ENCODE data around the gene C9orf43. TPM values are rescaled to one million over a fixed set of nuclear protein-coding genes. Genes with fewer than 3 reads are reported as not detected.
A peak's percentile ranks its signal among the peaks of the same experiment; 100 is the strongest.
"Not testable (repeated sequence)": the region's sequence is repeated elsewhere in the genome, so short reads cannot be mapped to it uniquely, and the experiment has no call there.

Gene C9orf43
- total and polyA plus RNA-seq, 4 donors: 0.18 TPM; not detected in 3

DNA sequence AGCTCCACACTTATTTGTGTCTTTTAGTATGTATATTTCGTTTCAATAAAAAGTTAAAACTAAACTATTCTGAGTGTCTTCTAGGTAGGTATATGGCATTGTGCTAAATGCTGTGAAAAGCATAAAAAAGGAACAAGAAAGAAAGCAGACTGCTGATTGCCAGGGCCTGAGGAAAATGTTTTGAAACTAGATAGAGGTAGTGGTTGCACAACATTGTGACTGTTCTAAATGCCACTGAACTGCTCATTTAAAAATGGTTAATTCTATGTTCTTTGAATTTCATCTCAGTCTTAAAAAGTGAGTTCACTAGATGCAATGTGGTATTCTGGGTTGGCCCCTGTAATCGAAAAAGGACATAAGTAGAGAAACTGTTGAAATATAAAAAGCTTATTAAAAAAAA is 6.9 kb upstream of the C9orf43 start:
- WGBS, 2 donors: 75 to 88% methylated on average over 2 of the region's 2 CpGs
- ATAC-seq (ENCODE audit: low FRiP score) (no peak), DNase-seq (no peak)
- H3K9me3 ChIP-seq (ENCODE audit: control insufficient read depth, low read length): no peaks in the 10 kb centered on the region
- no peak overlapping the region for H3K4me3 ChIP-seq (ENCODE audit: low read length in 2 of 2)
- no peaks in the 10 kb centered on the region for H3K36me3 ChIP-seq (ENCODE audit: control insufficient read depth in 1 of 2, insufficient read depth in 2 of 2, low read length in 1 of 2)
- H3K27ac ChIP-seq (ENCODE audit: low read depth in 1 of 2, low read length in 2 of 2): no peak overlapping the region
- H3K4me1 ChIP-seq (ENCODE audit: control insufficient read depth in 1 of 2, insufficient read depth in 2 of 2, low read length in 2 of 2): no peaks in the 10 kb centered on the region
- intact Hi-C loops (cut with DNase I): loop anchor here (5.0 to 10.0 kb wide), 4 partner anchors 86 to 189 kb away; partner anchors contain the start of genes CDC26 (in 2 of the 2) and PRPF4 (in 2 of the 2)
- H3K27me3 ChIP-seq (ENCODE audit: control insufficient read depth in 1 of 2, insufficient read depth in 2 of 2, low read length in 1 of 2): no peaks in the 10 kb centered on the region

DNA sequence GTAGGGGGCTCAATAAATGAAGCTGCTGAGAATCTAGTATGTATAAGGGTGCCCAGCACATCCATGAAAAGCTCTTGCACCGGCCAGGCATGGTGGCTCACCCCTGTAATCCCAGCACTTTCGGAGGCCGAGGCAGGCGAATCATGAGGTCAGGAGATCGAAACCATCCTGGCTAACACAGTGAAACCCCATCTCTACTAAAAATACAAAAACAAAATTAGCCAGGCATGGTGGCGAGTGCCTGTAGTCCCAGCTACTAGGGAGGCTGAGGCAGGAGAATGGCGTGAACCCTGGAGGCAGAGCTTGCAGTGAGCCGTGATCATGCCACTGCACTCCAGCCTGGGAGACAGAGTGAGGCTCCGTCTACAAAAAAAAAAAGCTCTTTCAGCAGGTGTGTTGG is 4.2 kb upstream of the C9orf43 start:
- intact Hi-C loops (cut with DNase I): loop anchor here in 1 of 2 donors (10.0 kb wide), 1 partner anchor 132 kb away; the partner anchor contains the start of genes CDC26 and PRPF4
- not testable (repeated sequence) for H3K36me3 ChIP-seq (ENCODE audit: control insufficient read depth in 1 of 2, insufficient read depth in 2 of 2, low read length in 1 of 2); DNase-seq; H3K27me3 ChIP-seq (ENCODE audit: control insufficient read depth in 1 of 2, insufficient read depth in 2 of 2, low read length in 1 of 2); H3K4me3 ChIP-seq (ENCODE audit: low read length in 2 of 2); H3K27ac ChIP-seq (ENCODE audit: low read depth in 1 of 2, low read length in 2 of 2); ATAC-seq (ENCODE audit: low FRiP score); H3K4me1 ChIP-seq (ENCODE audit: control insufficient read depth in 1 of 2, insufficient read depth in 2 of 2, low read length in 2 of 2); H3K9me3 ChIP-seq (ENCODE audit: control insufficient read depth, low read length)
- 87 to 90% methylated on average over 9 of the region's 9 CpGs for WGBS, 2 donors

DNA sequence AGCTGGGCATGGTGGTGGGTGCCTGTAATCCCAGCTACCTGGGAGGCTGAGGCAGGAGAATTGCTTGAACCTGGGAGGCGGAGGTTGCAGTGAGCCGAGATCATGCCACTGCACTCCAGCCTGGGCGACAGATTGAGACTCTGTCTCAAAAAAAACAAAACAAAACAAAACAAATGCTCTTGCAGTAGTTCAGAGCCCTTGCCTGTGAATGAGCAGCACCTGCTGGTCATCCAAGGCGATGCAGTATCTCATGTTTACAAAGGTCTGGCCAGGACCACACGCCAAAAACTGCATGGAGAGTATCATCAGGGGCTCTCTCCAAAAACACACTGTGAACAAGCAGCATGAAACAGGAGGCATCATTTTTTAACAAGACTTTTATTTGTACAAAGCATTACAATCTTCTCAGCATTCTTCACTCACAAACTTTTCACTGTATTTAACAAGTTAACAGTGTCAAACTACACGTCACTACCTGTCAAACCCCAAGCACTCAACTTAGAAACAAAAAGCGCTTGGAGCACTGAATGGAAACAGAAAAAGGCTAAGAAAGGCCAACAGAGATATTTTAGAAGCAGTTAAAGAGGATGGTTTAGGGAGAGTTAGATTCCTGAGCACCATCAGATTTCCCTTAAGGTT is 3.6 kb upstream of the C9orf43 start:
- H3K4me3 ChIP-seq (ENCODE audit: low read length in 2 of 2); H3K4me1 ChIP-seq (ENCODE audit: control insufficient read depth in 1 of 2, insufficient read depth in 2 of 2, low read length in 2 of 2); H3K9me3 ChIP-seq (ENCODE audit: control insufficient read depth, low read length); H3K27me3 ChIP-seq (ENCODE audit: control insufficient read depth in 1 of 2, insufficient read depth in 2 of 2, low read length in 1 of 2); ATAC-seq (ENCODE audit: low FRiP score); H3K27ac ChIP-seq (ENCODE audit: low read depth in 1 of 2, low read length in 2 of 2); H3K36me3 ChIP-seq (ENCODE audit: control insufficient read depth in 1 of 2, insufficient read depth in 2 of 2, low read length in 1 of 2): not testable (repeated sequence)
- intact Hi-C loops (cut with DNase I): loop anchor here in 1 of 2 donors (10.0 kb wide), 1 partner anchor 132 kb away; the partner anchor contains the start of genes CDC26 and PRPF4
- 18 to 26% methylated on average over 7 of the region's 7 CpGs for WGBS, 2 donors
- peak; percentile 64 to 69 for DNase-seq

DNA sequence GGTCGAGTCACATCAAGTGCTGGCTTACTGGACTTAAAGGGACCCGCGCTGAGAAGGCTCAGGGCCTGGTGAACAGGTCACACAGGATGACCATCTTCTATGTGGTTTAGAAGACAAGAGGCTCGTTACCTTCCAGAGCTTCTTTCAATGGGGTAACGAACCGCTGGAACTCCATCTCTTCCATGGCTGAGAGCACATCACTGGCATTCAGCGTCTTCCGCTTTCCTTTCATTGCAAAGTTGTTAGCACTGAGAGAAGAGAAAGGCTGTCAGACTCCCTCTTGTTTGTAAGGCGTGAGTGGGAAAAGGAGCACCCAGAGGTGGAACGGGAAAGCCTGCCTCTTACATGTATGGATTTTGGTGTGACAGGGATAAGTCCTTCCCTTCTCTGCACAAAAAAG is 1.1 kb upstream of the C9orf43 start:
- Histone ChIP-seq H3K36me3 (ENCODE audit: control insufficient read depth in 1 of 2, insufficient read depth in 2 of 2, low read length in 1 of 2) (no peaks in the 10 kb centered on the region), H3K27me3 (ENCODE audit: control insufficient read depth in 1 of 2, insufficient read depth in 2 of 2, low read length in 1 of 2) (no peaks in the 10 kb centered on the region), H3K4me1 (ENCODE audit: control insufficient read depth in 1 of 2, insufficient read depth in 2 of 2, low read length in 2 of 2) (no peaks in the 10 kb centered on the region), H3K9me3 (ENCODE audit: control insufficient read depth, low read length) (no peaks in the 10 kb centered on the region), H3K27ac (ENCODE audit: low read depth in 1 of 2, low read length in 2 of 2) (peak overlapping the region in 1 of 2 donors; percentile 72), H3K4me3 (ENCODE audit: low read length in 2 of 2) (peak overlapping the region; percentile 19 to 43)
- 43 to 47% methylated on average over 10 of the region's 10 CpGs for WGBS, 2 donors
- ATAC-seq (ENCODE audit: low FRiP score) (no peak), DNase-seq (peak in 1 of 2 donors; percentile 48)
- intact Hi-C loops (cut with DNase I): loop anchor here in 1 of 2 donors (10.0 kb wide), 1 partner anchor 135 kb away; the partner anchor contains the start of genes CDC26 and PRPF4

DNA sequence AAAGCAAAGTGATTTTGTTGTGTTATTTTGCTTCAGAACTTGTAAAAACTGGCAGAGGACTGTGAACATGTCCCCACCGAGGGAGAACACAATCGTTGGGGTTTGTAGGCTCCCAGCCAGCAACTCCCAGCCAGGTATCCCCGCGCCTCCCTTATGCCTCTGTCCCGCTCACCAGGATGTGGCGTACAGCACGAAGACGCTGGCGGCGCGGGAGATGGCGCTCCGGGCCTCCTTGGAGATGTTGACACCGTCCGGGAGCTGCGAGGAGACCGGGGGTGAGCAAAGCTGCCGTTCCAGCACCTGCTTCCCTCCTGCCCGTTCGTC is 702 bp upstream of the C9orf43 start:
- ATAC-seq (ENCODE audit: low FRiP score): no peak
- intact Hi-C loops (cut with DNase I): loop anchor here in 1 of 2 donors (10.0 kb wide), 1 partner anchor 135 kb away; the partner anchor contains the start of genes CDC26 and PRPF4
- no peaks in the 10 kb centered on the region for H3K4me1 ChIP-seq (ENCODE audit: control insufficient read depth in 1 of 2, insufficient read depth in 2 of 2, low read length in 2 of 2)
- H3K36me3 ChIP-seq (ENCODE audit: control insufficient read depth in 1 of 2, insufficient read depth in 2 of 2, low read length in 1 of 2): no peaks in the 10 kb centered on the region
- no peak for DNase-seq
- 1% methylated on average over 20 of the region's 20 CpGs for WGBS, 2 donors
- H3K4me3 ChIP-seq (ENCODE audit: low read length in 2 of 2): peak overlapping the region; percentile 19 to 43
- H3K9me3 ChIP-seq (ENCODE audit: control insufficient read depth, low read length): no peaks in the 10 kb centered on the region
- no peaks in the 10 kb centered on the region for H3K27me3 ChIP-seq (ENCODE audit: control insufficient read depth in 1 of 2, insufficient read depth in 2 of 2, low read length in 1 of 2)
- H3K27ac ChIP-seq (ENCODE audit: low read depth in 1 of 2, low read length in 2 of 2): peak overlapping the region in 1 of 2 donors; percentile 72

DNA sequence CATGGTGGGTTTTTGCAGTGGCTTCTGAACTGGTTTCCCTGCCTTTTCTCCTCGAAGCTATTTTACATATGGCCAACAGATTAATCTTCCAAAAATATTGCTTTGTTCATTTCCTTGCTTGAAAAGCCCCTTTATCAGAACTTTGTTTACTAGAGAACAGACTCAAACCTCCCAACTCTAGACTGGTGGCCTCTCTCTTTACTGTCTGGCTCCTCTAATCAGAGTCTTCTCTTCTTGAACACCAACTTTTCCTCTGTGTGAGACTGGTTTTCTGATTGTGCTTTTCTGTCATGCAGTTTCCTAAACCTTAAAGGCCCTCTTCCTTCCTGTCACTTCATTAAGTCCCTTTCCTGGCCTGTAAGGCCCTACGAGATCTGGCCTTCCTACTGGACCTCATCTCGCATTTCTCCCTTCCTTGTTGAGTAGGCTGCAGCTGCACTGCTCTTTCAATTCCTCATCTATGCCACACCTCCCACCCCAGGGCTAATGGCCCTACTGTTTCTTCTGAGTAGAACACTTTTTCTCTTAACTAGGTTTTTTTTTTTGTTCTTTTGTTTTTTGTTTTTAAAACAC is 5.7 kb downstream of the C9orf43 start:
- intact Hi-C loops (cut with DNase I): no loop called here
- no peak for ATAC-seq (ENCODE audit: low FRiP score)
- H3K27ac ChIP-seq (ENCODE audit: low read depth in 1 of 2, low read length in 2 of 2): no peak overlapping the region

DNA sequence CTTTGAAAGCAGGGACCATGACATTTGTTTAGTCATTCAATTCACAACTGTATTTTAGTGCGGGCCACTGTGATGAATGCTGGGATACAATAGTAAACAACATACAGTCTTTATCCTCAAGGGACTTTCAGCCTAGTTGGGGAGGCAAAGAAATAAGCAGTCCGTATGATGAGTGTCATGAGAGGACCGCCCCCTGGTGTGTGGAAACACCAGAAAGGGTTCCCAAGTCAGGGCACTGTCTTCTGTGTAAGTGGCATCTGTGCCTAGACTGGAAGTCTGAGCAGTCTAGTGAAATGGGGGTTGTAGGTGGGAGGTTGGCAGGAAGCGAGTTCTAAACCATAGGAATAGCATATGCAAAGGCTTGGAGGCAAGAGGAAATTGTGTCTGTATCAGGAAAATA is 6.8 kb downstream of the C9orf43 start:
- no peaks in the 10 kb centered on the region for H3K36me3 ChIP-seq (ENCODE audit: control insufficient read depth in 1 of 2, insufficient read depth in 2 of 2, low read length in 1 of 2)
- no peaks in the 10 kb centered on the region for H3K27me3 ChIP-seq (ENCODE audit: control insufficient read depth in 1 of 2, insufficient read depth in 2 of 2, low read length in 1 of 2)
- H3K27ac ChIP-seq (ENCODE audit: low read depth in 1 of 2, low read length in 2 of 2): no peak overlapping the region
- 72 to 76% methylated on average over 4 of the region's 4 CpGs for WGBS, 2 donors
- H3K4me3 ChIP-seq (ENCODE audit: low read length in 2 of 2): no peak overlapping the region
- no peaks in the 10 kb centered on the region for H3K4me1 ChIP-seq (ENCODE audit: control insufficient read depth in 1 of 2, insufficient read depth in 2 of 2, low read length in 2 of 2)
- intact Hi-C loops (cut with DNase I): no loop called here
- DNase-seq: no peak
- ATAC-seq (ENCODE audit: low FRiP score): no peak
- no peaks in the 10 kb centered on the region for H3K9me3 ChIP-seq (ENCODE audit: control insufficient read depth, low read length)

More for the DNA sequence above, 5.7 kb downstream of the C9orf43 start:
- Histone ChIP-seq H3K4me3 (ENCODE audit: low read length in 2 of 2) (no peak overlapping the region), H3K4me1 (ENCODE audit: control insufficient read depth in 1 of 2, insufficient read depth in 2 of 2, low read length in 2 of 2) (no peaks in the 10 kb centered on the region), H3K9me3 (ENCODE audit: control insufficient read depth, low read length) (no peaks in the 10 kb centered on the region), H3K27me3 (ENCODE audit: control insufficient read depth in 1 of 2, insufficient read depth in 2 of 2, low read length in 1 of 2) (no peaks in the 10 kb centered on the region), H3K36me3 (ENCODE audit: control insufficient read depth in 1 of 2, insufficient read depth in 2 of 2, low read length in 1 of 2) (no peaks in the 10 kb centered on the region)
- 73 to 79% methylated on average over 3 of the region's 3 CpGs for WGBS, 2 donors
- no peak for DNase-seq

DNA sequence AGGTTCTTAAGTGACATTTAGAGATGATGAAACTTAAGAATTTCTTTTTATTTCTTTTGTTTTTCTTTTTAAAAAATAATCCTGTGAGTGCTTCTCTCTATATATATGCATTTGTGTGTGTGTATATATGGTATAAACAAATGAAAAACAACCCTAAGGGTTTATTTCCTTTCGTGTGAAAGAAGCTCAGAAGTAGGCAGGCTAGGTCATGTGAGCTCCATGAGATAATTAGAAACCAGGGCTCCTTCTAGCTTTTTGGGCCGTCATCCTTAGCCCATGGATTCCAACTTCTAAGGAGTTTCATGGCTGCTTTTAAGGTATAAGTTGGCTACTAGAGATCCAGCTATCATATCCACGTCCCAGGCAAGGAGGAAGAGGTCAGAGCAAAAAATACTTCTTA is 11.2 kb downstream of the C9orf43 start:
- intact Hi-C loops (cut with DNase I): no loop called here
- Histone ChIP-seq H3K27me3 (ENCODE audit: control insufficient read depth in 1 of 2, insufficient read depth in 2 of 2, low read length in 1 of 2) (no peaks in the 10 kb centered on the region), H3K27ac (ENCODE audit: low read depth in 1 of 2, low read length in 2 of 2) (no peak overlapping the region), H3K36me3 (ENCODE audit: control insufficient read depth in 1 of 2, insufficient read depth in 2 of 2, low read length in 1 of 2) (no peaks in the 10 kb centered on the region), H3K4me1 (ENCODE audit: control insufficient read depth in 1 of 2, insufficient read depth in 2 of 2, low read length in 2 of 2) (no peaks in the 10 kb centered on the region), H3K4me3 (ENCODE audit: low read length in 2 of 2) (no peak overlapping the region), H3K9me3 (ENCODE audit: control insufficient read depth, low read length) (no peaks in the 10 kb centered on the region)
- WGBS, 2 donors: 79 to 83% methylated on average over 3 of the region's 3 CpGs
- DNase-seq: no peak
- no peak for ATAC-seq (ENCODE audit: low FRiP score)

DNA sequence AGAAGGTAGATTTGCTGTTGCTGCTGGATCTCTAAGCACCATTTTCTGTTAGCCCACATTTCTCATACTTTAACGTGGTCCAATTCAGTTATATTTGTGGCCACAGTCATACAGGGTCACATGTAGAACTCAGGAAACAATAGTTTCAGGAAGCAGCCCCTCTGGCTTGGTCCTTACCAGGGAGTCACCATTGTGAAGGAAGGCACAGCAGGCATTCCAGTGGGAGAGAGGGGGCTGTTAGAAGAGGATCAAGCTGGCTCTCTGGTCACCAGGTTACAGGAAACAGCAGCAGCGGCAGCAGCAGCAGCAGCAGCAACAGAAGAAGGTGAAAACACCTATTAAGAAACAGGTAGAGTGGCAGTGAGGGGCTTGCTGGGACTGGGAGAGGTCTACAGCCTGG is 14.5 kb downstream of the C9orf43 start:
- no peak overlapping the region for H3K27ac ChIP-seq (ENCODE audit: low read depth in 1 of 2, low read length in 2 of 2)
- no peaks in the 10 kb centered on the region for H3K36me3 ChIP-seq (ENCODE audit: control insufficient read depth in 1 of 2, insufficient read depth in 2 of 2, low read length in 1 of 2)
- ATAC-seq (ENCODE audit: low FRiP score) (no peak), DNase-seq (no peak)
- no peaks in the 10 kb centered on the region for H3K4me1 ChIP-seq (ENCODE audit: control insufficient read depth in 1 of 2, insufficient read depth in 2 of 2, low read length in 2 of 2)
- no peaks in the 10 kb centered on the region for H3K27me3 ChIP-seq (ENCODE audit: control insufficient read depth in 1 of 2, insufficient read depth in 2 of 2, low read length in 1 of 2)
- no peaks in the 10 kb centered on the region for H3K9me3 ChIP-seq (ENCODE audit: control insufficient read depth, low read length)
- intact Hi-C loops (cut with DNase I): no loop called here
- no peak overlapping the region for H3K4me3 ChIP-seq (ENCODE audit: low read length in 2 of 2)
- 34 to 54% methylated on average over 2 of the region's 2 CpGs for WGBS, 2 donors

Data from aorta (tissue), 5 donors.